Measurements from ENCODE around the gene VSTM4. TPM values are rescaled to one million over a fixed set of nuclear protein-coding genes. Genes with fewer than 3 reads are reported as not detected.

The VSTM4 gene
- total and polyA plus RNA-seq, 3 donors from 2014 or later = 25.6 to 35.8 (median 26.0) TPM

DNA sequence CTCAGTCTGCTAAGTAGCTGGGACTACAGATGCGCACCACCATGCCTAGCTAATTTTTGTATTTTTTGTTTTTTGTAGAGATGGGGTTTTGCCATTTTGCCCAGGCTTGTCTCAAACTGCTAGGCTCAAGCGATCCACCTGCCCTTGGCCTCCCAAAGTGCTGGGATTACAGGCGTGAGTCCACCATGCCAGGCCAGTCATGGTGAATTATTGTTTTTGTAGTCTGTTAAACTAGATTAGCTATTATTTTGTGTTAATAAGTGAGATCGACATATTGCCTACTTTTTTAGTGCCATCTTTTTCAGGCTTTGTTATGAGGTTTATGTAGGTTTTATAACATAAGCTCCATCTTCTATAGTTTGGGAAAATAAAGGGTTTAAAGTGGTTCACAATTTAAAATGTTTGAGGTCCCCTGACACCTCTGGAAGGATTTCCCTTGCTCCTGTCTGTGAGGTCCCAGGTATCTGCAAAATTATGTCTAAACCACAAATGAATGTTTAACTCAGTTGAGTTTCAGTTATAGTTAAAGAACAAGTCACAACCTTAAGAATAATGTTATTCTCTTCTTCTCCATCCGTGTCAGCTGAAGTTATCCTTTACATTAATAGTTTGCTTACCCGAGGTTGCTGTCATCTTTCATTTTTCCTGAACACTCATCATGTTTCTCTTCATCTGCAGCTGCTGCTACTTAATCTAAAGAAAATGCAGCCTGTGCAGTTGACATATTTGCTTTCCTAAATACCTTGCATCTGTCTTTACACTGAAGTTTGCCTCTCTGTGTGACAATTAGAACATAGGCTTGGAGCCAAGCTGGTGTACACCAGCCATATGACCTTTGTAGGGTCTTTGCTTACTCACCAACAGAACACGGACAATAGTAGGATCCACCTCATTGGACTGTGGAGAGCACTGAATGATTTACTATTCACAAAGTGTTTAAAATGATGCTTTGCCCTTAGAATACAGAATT is 8.9 kb upstream of the VSTM4 start:
- intact Hi-C loops (cut with DNase I; ENCODE audit: low total_unique reads) = no loop called here
- H3K4me3 ChIP-seq = no peak overlapping the region
- H3K4me1 ChIP-seq = no peaks in the 10 kb centered on the region
- H3K27me3 ChIP-seq = no peaks in the 10 kb centered on the region
- no peaks in the 10 kb centered on the region for H3K36me3 ChIP-seq (ENCODE audit: low read depth, missing control alignments)
- TF ChIP-seq, protein P1, sequence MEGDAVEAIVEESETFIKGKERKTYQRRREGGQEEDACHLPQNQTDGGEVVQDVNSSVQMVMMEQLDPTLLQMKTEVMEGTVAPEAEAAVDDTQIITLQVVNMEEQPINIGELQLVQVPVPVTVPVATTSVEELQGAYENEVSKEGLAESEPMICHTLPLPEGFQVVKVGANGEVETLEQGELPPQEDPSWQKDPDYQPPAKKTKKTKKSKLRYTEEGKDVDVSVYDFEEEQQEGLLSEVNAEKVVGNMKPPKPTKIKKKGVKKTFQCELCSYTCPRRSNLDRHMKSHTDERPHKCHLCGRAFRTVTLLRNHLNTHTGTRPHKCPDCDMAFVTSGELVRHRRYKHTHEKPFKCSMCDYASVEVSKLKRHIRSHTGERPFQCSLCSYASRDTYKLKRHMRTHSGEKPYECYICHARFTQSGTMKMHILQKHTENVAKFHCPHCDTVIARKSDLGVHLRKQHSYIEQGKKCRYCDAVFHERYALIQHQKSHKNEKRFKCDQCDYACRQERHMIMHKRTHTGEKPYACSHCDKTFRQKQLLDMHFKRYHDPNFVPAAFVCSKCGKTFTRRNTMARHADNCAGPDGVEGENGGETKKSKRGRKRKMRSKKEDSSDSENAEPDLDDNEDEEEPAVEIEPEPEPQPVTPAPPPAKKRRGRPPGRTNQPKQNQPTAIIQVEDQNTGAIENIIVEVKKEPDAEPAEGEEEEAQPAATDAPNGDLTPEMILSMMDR (IDR thresholded peaks at IDR 0.05) = no peak
- TF ChIP-seq POLR2A (IDR thresholded peaks at IDR 0.05) = no peak
- DNase-seq = no peak
- no peak overlapping the region for H3K27ac ChIP-seq
- 83 to 84% methylated on average over 7 of the region's 7 CpGs for WGBS, 2 donors
- no peaks in the 10 kb centered on the region for H3K9me3 ChIP-seq

DNA sequence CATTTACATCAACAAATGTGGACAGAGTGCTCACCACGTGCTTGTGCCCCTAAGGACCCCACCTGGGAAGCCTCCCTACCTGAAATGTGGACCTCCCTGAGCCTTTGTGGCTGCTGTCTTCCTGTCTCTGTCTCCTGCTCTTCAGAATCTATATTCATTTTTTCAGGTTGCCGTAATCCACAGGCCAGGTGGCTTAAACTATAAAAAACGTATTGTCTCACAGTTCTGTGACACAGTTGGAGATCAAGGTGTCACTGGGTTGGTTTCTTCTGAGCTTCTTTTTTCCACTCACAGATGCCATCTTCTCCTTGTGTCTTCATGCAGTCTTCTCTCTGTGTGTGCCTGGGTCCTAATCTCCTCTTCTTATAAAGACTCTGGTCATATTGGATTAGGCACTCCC is 5.6 kb upstream of the VSTM4 start:
- TF ChIP-seq, protein P1 (IDR thresholded peaks at IDR 0.05) = no peak
- TF ChIP-seq POLR2A (IDR thresholded peaks at IDR 0.05) = no peak
- WGBS, 2 donors = 87 to 97% methylated on average over 3 of the region's 3 CpGs

DNA sequence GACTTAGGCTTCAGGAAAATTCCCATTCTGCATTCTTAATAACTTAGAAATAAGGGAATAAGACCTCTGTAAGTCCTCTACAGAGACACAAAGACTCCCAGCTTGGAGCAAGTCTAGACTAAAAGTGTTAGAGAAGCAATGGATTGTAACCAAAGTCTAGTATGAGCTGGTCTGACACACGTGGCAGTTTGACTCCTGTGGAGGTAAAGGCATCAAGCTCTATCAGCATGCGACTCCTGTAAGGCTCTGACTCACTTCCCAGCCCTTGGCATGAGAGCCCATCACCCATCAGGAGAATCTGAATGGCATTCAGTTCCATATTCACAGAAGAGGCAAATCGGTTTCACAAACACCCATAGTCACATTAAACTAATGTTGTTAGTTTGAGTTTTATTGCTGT is 4.4 kb upstream of the VSTM4 start:
- no peak overlapping the region for H3K4me3 ChIP-seq
- 74 to 82% methylated on average over 3 of the region's 3 CpGs for WGBS, 2 donors
- TF ChIP-seq, protein P1 (IDR thresholded peaks at IDR 0.05) = no peak
- no peak for TF ChIP-seq POLR2A (IDR thresholded peaks at IDR 0.05)
- no peaks in the 10 kb centered on the region for H3K4me1 ChIP-seq
- no peaks in the 10 kb centered on the region for H3K9me3 ChIP-seq
- intact Hi-C loops (cut with DNase I; ENCODE audit: low total_unique reads) = no loop called here
- H3K27me3 ChIP-seq = no peaks in the 10 kb centered on the region
- H3K27ac ChIP-seq = no peak overlapping the region
- no peak for DNase-seq
- H3K36me3 ChIP-seq (ENCODE audit: low read depth, missing control alignments) = no peaks in the 10 kb centered on the region

More for the DNA sequence above, 5.6 kb upstream of the VSTM4 start:
- no peak overlapping the region for H3K27ac ChIP-seq
- no peak overlapping the region for H3K4me3 ChIP-seq
- no peaks in the 10 kb centered on the region for H3K9me3 ChIP-seq
- H3K27me3 ChIP-seq = no peaks in the 10 kb centered on the region
- H3K36me3 ChIP-seq (ENCODE audit: low read depth, missing control alignments) = no peaks in the 10 kb centered on the region
- H3K4me1 ChIP-seq = no peaks in the 10 kb centered on the region
- intact Hi-C loops (cut with DNase I; ENCODE audit: low total_unique reads) = no loop called here
- no peak for DNase-seq

DNA sequence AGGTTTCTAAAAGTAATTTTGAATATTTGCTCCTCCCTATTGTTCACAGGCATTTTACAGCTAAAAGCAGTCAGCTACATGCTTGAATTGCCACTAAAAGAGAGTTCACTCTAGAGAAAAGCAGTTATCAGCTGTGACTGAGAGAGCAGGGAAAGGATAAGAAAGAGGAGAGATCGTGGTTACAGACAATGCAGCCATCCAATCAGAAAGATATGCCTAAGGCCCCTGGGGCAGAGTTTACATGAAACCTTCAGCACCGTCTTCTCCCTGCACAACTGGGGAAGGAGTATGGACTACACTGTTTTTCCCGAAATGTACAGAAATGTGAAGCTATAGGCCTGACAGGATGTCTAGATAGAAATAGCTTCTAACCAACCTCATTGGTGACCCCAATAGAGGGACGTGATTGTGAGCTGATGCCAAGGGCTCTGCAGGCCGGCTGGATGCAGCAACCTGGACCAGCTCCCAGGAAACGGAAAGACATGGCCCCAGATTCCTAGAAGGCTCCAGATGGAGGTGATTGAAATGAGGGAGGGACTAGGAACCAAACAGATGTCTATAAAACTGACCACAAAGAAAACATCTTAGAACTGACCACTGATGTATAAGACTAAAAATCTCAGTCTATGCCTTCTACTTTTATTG is 3.2 kb upstream of the VSTM4 start:
- no peak for TF ChIP-seq POLR2A (IDR thresholded peaks at IDR 0.05)
- TF ChIP-seq, protein P1 (IDR thresholded peaks at IDR 0.05) = no peak
- Histone ChIP-seq H3K27me3 (no peaks in the 10 kb centered on the region), H3K27ac (no peak overlapping the region), H3K9me3 (no peaks in the 10 kb centered on the region), H3K36me3 (ENCODE audit: low read depth, missing control alignments) (no peaks in the 10 kb centered on the region), H3K4me1 (peaks cover 8% of the 10 kb centered on the region), H3K4me3 (no peak overlapping the region)
- no peak for DNase-seq
- 75 to 81% methylated on average over 6 of the region's 6 CpGs for WGBS, 2 donors
- intact Hi-C loops (cut with DNase I; ENCODE audit: low total_unique reads) = no loop called here

All from testis (tissue), 3 donors.